ENCODE measurements around the gene SERP1.
A peak's percentile ranks its signal among the peaks of the same experiment; 100 is the strongest.

Gene SERP1

DNA sequence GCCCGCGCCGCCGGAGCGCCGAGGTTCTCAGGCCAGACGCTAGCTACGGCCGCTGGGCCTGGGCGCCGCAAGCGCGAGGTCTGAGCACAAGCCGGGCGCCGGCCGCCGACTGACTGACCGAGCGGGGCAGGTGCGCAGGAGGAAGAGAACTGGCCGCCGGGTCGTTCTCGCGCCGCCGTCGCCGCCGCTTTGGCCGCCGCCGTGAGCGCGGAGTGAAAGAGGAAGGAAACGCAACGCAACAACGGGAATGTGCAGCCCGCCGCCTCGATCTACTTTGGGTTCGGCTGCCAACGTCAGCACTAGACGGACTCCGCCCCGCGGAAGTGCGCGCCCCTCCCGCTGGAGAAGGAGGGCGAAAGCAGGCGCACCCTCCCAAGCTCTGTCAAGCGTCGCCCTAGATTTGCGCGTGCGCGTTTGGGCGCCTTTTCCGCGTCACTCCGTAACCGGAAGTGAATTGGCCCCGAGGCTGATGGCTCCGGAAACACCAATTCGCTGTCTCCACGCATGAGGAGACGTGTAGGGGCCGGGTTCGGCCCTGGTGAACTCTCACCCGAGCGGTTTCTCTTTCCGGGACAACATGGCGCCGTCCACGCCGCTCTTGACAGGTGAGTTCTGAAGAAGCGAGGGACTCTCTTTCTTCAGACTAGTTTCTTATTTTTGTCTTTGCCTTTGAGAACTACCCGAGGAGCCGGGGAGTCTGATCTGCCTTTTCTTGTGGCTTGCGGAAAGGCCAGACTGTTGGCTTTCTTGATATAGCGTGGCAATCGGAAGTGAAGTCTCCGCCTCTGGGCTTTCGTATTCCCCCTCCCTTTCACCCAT lies at the start of gene SERP1, which contains the start of gene EIF2A:
Gene SERP1 (minus strand): TSS at position 271 of the 819 bp plus-strand sequence. CDS start 361 bp downstream, outside the sequence.
Gene EIF2A (plus strand): TSS at position 562 of the 819 bp plus-strand sequence. CDS start 16 bp downstream, at position 578.
- peak; percentile 99 to 100 for DNase-seq

DNA sequence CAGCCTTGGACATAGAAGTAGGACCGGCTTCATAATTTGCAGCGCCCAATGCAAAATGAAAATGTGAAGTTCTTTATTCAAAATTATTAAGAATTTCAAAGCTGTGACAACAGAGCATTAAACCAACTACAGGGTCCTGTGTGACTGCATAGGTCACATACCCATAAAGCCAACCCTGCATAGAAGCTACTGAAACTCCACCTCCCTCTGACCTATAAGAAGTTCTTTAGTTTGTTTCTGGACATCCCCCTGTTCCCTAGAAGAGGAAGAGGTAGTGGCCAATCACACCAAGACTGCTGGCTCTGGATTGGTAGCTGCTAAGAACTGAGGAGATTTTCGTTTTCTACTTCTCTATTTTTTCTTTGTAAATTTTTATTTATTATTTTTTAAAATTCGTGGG lies 47.9 kb upstream of the SERP1 start:
- no peak for DNase-seq

DNA sequence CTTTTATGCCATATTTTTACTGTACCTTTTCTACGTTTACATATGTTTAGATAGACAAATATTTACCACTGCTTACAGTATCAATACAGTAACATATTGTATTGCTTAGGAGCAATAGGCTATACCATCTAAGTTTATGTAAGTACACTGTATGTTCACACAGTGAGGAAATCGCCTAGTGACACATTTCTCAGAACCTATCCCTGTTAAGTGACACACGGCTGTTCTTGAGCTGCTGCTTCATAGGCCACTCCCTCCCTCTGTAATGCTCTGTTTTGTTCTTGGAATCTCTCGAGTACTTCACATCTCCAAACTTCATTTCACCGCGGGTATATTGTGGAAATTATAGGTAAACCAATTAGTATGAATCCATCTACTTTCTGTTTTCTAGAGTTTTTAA lies 43.5 kb upstream of the SERP1 start:
- DNase-seq, result no peak

DNA sequence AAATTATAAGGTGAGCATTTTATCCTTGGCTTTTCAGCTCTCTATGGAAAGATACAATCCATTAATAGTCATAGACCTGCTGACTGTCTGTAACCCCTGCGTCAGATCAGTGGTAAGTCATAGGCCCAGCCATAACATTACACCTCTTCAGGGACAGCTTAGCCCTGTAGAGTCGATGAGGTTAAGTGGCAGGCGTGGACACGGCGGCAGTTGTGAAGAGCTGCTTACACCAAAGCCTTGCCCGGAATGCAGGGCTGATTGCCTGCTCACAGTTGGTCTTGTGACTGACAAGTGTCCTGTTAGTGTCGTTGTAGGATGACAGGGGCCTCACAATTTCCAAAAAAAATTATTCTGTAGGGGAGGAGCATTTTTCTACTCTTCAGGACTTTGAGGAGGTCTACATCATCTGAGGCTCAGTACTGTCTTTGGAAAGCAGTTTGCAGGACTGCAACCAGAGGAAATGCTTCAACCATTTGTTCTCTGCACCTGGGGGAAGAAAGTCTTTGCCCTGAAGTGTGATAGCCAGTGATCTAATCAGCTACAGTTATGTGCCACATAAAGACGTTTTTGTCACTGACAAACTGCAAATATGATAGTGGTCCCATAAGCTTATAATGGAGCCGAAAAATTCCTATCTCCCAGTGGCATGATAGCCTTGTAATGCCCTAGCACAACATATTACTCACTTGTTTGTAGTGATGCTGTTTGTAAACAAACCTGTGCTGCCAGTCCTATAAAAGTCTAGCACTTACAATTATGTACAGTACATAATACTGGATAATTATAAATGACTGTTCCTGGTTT lies 41.9 kb upstream of the SERP1 start:
- no peak for DNase-seq

DNA sequence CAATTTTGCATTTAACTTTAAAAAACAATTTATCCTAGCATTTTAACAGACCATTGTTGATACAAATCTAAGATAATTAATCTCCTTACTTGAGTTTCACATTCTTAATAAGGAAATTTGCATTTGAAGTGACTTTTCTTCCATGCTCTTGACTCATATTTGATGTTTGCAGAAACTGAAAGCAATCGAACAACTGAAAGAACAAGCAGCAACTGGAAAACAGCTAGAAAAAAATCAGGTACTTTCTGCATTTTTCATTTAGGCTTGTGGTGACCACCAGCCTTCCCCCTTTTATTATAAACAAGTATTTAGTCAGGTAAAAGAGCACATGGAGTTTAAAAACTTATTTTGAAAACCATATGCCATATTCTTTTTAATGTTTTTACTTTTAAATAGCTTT lies 36.7 kb upstream of the SERP1 start:
- DNase-seq, result no peak

DNA sequence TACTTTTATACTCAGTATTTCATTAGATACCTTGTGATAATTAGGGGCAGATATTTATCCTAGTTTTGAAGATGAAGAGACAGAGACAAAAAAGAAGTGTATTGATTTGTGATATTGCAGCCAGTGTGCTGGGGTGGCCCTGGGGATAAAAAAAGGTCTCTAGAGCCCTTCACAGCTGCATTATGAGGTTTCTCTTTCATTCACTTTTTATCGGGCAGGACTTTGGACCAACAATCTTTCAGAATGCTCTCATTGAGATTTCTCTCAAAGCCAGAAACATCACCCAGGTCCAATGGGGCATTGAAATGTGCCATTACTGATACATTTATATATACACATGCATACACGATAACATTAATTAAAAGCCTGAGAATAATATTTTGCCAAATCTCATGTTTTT lies 36.3 kb upstream of the SERP1 start:
- DNase-seq, result no peak

DNA sequence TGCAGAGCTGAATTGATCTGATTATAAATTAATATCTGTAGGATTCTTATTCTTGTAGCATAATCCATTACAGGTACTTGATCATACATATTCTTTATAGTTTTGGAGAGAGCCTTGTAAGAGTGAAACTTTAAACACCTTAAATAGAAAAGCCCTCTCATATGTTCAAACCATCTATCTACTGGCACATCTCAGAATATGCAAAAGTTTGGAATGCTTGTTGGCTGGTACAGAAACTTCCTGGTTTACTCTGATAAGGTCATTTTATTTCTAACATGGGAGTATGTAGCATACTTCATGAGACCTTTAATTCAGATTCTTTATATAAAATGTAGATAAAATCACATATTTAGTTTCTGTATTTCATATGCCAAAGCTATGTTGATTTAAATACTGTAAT lies 34.9 kb upstream of the SERP1 start:
- DNase-seq, result no peak

DNA sequence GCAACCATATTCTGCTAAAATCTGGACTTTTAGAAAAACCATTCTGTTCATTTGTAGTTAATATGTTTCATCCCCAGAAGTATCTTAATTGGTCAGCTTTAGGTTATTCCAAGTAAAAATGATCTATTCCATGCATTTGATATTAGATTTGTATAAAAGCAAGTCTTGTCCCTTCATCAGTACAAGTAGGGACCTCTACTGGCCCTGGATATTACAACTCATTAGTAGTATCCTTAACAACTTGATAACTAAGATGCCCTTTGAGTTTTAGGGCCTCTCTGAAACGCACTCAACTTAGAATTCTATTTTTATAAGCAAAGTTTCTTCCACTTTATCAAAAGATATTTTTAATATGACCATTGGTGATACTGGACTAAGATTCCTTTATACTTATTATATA lies 31.6 kb upstream of the SERP1 start:
- DNase-seq, result no peak

DNA sequence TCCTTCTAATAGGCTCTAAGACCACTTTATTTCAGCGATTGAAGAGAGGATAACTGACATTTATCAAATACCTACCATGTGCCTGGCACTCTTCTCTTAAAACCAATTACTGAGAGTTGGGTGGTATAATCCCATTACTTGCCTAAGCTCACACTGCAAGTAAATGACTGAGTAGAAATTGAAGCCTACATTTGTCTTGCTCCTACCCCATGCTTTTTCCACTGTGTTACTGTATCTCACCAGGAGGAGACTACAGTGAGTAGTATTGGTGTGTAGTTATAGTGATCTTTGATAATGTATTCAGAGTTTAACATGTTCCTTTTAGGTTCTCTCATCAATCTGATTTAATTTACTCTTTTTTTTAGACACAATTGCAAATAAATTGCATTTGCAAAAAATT lies 21.0 kb upstream of the SERP1 start:
- DNase-seq, result no peak

DNA sequence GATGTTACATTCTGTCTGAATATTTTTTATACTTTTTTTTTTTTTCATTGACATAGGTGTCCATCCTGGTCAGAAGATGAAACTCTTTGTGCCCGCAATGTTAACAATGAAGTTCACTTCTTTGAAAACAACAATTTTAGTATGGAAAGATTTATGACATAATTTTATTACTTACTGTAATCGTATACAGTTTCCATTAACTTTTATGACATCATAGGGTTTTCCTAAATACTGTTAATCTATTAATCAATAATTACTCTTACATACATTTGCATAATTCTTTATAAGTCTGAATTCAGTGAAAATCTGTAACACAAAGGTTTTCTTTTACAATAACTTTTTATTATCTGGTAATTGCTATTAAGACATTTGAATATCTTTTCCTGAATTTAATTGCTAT lies 17.9 kb upstream of the SERP1 start:
- no peak for DNase-seq

DNA sequence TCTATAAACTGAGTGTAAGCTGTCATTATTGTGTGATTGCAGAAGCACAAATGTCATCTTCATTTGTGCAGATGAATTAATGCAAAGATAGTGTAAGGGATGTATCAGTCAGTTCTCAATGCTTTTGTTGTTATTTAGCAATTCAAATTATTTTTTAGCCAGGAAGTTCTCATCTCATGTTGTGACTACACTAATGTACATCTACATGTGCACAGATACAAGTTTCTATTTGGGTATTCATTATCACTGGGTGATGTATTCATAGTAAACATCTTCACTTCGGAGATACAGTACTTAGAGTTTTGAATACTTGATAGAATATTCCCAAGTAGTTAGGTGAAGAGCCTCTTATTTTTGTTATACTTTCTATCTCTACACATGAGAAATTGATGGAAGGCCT lies 11.4 kb upstream of the SERP1 start:
- DNase-seq, result no peak

DNA sequence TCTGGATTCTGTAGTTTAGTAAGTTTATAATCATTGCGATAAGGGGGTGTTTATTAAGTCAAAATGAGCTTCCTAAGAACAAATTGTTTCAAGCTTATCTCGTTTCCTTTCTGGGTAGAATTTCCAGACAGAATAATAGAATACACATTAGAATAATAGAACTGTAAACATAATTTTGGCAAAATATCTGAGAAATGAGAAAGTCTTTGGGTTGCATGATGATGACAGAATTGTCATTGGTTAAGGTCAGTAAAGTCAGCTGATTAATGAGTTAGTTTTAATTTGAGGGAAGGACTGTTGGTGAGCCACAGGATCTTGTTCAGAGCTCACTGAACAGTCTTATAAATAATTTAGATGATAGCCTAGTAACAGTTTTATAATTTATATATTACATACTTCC lies 10.5 kb upstream of the SERP1 start:
- no peak for DNase-seq

DNA sequence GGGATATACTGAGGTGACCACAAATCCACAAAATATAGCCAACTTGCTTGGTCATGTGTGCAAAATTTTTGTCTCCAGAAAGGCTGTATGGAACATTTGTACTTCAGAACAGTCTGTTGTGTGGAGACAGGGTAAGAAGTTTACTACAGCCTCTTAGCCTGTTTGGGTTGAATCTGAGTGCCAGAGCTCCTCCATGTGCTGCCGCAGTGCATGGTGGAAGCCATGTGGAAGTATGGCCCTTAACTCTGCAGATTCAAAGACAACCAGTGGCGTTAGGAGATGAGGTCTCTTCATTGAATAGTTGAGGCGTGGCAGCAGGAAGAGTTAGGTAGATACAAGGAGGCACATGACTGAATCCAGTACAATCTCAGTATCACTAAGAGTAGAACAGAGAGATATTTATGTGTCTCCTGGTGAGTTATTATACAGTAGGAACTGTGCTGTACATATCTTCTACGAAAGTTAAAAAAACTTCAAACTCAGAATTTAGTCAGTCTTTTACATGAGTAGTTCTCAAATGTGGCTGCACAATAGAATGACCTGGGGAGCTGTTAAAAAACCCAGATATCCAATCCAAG lies 9.7 kb upstream of the SERP1 start:
- DNase-seq, result no peak

DNA sequence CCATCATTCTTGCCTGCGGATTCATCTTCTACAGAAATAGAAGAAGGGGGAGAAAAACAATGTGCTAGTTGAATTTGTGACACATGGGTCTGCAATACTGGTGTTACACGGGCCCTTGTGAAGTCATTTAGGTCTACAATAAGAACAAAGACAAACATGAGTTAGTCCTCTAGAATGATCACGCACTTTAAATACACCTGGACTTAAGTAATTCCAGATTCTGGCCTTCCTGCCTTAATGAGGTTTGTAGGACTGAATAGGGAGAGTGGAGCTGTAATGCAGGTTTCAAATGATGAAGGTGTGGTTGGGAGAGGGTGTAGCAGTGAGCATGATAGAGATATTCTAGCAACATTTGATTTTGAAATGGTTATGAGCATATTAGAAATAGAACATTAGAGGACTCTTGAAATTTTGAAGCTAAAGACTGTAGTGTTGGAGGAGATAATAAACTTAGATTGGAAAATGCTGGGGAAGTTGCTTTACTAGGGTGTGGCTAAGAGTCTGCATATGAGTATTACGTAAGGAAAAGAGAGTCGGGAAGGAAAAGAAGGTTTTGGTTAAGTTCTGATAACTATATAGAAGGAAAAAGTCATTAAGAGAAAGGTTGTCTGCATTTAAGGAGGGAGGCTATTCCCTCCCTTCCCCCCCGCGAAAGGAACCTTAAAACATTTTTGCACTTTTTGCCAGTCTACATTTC lies 897 bp upstream of the SERP1 start:
- no peak for DNase-seq

DNA sequence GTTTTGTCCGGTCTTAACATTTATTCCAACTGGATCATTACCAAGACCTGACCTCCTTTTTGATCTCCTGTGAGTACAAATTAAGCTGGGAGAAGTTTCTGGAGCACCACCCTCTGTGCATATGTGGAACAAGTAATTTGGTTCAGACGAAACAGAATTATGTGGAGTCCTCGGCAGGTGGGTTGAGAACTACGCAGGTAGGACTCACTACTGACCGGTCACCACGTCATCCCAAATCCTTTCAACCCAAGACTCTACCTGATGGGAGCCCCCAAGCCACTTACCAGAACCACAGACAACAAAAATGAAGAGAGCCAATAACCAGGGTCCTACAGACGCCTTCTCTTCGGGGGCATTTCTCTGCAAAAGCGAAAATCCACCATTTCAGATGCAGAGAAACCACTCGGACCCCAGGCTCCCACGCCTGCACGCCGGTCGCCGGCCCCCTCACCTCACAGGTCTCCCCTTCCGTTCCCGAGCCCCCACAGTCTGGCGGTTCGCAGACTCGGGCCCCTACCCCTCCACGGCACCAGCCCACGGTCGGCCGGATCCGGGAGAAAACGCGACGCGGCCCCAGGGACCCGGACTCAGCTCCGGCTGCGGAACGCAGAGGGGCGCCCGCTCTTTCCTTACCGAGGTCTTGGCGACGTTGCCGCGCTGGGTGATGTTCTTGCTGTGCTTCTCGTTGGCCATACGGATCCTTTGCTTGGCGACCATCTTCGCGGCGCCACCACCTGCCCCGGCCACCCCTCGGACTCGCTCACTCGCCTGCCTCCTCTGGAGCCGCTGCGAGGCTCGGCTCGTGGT lies 674 bp downstream of the SERP1 start:
- DNase-seq, result peak; percentile 21 to 33

DNA sequence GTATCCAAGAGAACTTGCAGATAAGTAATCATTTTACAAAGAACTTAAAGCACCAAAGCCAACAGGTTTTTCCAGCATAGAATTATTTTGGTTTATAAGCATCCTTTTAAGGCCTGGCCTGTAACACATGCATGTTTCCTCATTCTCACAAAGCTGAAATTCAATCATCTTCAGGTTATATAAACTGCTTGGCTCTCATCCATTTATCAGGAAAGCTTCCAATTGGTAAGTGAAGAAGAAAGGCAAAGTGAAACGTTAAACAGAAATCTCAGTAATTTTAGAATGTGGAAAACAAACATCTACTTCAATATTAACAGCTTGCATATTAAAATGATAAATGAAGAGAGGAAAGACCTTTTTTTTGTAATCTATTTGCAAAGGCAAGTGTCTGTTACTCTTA lies 1.6 kb downstream of the SERP1 start:
- DNase-seq, result no peak

DNA sequence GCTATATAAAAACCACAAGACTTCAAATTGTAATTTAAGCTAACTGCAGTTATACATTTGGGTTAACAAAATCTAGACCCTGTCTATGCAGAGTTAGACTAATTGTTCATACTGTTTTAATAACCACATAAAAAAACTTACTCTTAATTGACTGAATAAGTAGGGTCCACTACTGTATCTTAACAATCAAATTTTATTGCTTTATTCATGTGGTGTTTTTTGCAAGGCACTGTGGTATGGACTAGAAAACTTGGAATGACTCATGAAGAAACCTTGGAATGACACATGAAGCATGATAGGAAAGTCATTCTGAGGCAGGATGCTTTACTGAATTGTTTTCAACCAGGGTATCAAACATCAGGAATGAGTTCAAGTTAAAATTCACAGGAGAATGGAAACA lies 2.3 kb downstream of the SERP1 start:
- DNase-seq, result no peak

DNA sequence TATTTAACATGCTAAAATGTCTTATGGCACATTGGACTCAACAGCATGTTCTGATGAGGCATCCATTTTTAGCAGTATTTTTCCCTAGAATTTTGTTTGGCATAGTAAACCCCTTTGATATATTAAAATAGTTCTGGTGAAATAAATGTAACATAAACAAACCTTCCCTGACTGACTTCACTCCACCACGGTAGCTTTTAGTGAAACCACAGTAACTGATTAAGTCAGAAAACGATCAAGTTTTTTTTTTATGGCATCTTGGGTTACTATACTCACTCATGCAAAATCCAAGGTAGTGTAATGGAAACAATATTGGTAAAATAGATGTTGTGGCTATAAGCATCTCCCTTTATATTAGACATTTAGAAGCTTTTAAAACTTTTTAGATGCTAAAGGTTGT lies 2.8 kb downstream of the SERP1 start:
- peak in 1 of 2 donors; percentile 44 for DNase-seq

DNA sequence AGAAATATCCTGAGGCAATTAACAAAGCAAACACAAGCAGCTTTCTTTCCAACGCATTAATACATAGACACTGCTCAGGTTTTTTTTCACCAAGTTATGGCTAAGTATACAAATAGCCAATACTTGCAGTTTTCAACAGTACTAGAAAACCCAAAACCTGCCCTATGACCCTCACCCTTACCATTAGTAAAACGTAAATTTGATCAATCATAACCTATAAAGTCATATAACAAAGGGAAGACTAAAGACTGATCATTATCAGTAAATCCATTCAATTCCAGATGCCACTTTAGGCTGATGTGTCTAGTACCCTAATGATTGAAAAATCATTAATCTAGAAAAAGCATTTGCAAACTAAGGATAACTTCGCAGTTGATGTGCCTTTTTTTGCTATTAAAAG lies 3.2 kb downstream of the SERP1 start:
- DNase-seq, result no peak

DNA sequence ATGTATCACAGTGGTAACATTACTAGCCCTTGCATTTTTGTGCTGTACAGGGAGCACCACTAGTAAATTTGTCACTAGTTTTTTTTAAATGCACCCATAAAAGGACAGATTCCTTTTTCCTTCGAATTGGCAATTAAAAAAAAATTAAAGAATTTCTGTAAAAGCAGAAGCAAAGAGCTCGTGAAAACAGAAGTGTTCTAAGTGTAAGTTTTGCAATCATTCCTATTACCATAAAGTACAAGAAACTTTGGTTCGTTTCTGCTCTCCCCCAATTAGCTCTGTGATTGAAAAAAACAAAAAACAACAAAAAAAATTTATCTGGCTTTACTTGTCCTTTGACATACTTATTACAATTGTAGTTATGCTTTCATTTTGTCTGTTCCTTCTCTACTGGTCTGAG lies 5.3 kb downstream of the SERP1 start:
- no peak for DNase-seq

DNA sequence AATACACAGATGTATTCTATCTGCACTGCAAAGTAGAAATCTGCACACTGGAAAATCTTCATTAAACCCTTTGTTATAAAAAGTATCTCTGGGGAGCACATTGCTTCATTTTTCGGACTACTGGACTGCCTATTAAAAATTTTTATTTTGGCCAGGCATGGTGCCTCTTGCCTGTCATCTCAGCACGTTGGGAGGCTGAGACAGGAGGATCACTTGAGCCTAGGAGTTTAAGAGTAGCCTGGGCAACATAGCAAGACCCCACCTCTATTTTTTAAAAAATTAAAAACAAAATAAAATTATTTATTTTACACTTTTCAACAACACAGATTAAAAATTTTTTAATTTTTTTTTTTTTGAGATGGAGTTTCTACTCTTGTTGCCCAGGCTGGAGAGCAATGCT lies 6.0 kb downstream of the SERP1 start:
- no peak for DNase-seq
